ENCODE measurements around the gene AK8.

Gene AK8, protein sequence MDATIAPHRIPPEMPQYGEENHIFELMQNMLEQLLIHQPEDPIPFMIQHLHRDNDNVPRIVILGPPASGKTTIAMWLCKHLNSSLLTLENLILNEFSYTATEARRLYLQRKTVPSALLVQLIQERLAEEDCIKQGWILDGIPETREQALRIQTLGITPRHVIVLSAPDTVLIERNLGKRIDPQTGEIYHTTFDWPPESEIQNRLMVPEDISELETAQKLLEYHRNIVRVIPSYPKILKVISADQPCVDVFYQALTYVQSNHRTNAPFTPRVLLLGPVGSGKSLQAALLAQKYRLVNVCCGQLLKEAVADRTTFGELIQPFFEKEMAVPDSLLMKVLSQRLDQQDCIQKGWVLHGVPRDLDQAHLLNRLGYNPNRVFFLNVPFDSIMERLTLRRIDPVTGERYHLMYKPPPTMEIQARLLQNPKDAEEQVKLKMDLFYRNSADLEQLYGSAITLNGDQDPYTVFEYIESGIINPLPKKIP

DNA sequence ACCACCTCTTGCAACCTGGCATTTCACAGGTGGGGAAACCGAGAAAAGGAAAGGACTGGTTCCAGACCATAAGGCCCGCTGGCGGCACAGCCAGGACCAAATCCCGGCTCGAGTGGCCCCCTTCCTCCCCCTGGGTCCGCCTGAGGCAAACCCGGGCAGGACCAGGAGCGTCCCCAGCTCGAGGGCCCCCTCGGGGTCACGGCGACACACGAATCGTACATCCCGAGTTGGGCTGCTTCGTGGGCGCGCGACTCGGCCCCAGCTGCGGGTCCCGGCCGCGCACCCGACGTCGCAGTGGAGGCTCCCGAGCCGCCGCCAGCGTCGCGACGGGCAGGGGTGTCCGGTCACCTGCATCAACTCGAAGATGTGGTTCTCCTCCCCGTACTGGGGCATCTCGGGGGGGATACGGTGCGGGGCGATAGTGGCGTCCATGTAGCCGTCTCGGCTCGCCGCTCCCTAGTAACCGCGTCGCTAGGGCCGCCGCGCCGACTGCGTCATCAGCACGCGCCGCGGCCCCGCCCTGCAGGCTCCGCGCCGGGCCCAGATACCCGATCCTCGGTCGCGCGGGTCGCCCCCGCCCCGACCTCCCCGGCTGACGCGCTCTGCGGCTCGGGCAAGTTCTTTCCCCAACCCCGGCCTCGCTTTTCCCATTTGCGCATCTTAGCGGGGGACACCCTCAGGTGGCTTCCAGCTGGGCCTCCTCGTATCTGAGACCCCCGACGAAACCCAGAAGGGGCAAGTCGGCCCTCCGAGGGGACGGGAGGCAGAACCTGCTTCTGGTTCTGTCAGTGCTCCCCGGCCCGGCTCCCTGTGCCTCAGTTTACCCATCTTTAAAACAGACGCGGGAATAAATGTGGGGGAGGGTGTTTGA lies at the start of gene AK8:
AK8 (minus strand) TSS at position 461 of the 871 bp plus-strand sequence; CDS start at position 432, 29 bp downstream.
- DNase-seq = no peak

DNA sequence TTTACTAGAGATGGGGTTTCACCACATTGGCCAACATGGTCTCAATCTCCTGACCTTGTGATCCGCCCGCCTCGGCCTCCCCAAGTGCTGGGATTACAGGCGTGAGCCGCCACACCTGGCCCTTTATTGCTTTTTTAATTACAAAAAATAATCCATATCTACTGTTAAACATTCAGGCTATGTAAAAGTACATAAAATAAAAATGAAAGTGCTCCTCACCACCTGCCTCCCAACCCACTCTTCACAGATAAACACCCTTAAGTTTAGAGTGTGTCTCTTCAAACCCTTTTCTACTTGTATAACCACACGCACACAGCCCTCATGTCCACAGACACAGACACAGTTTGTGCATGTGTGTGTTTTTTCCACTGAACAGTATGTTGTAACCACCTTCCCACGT lies 49.6 kb upstream of the AK8 start:
- DNase-seq = no peak

DNA sequence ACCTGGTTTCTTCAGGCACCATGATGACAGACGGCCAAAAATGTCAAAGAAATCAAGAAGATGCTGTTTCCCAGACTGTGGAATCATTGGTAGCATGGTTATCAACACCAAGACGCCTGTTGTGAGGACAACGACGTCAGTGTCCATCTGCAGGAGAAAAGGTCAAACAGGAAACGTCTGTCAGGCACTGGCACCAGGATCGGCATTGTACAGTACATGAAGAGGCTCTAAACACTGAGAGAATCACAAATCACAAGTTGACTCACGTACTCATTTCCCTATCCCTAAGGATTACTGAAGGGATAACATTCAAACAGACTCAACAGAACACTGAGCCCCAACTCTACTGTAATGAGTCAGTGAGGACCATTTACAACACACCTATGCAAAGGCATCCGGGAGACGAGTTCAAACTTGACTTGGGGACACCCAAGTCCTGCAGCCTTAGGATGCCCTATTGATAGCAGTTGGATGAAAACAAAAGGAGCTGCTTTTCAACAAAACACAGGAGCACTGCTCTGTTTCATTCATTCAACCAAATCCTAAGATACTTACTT lies 45.3 kb upstream of the AK8 start:
- DNase-seq = no peak

DNA sequence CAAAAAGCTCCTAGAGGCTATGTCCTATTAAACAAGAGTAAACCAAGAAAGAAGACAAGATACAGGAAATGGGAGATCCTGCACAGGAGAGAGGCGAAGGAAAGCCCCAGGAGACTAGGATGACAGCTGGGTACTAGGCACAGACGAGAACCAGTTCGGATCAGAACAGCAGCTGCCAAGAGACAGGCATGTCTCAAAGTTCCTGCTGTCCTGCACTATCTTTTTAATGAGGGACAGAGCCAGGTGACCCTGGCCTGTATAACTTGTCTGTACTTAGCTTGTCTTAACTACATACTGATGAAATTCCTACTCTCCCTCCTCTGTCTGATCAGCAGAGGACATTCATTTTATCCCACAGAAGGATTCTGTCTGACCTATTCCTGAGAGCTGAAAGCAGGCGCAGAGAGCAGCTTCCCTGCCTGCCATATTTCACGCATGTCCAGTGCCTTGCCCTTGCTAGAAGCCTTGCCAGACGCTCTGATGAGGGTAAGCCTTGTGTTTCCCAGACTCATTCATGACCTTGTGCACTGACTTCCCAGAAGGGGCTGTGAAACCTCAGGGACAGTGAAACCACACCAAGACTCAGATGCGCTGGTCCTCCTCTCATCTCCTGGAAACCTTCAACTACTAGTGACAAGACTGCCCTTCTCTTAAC lies 41.7 kb upstream of the AK8 start:
- no peak for DNase-seq

DNA sequence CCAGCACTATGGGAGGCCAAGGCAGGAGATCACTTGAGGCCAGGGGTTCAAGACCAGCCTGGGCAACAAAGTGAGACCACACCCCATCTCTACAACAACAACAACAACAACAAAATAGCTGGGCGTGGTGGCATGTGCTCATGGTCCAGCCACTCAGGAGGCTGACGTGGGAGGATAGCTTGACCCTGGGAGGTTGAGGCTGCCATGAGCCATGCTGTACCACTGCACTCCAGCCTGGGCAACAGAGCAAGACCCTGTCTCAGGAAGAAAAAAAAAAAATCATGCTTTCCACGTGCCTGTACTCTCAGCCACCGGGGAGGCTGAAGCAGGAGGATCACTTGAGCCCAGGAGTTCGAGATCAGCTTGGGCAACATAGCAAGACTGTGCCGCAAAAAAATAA lies 36.8 kb upstream of the AK8 start:
- DNase-seq = no peak

DNA sequence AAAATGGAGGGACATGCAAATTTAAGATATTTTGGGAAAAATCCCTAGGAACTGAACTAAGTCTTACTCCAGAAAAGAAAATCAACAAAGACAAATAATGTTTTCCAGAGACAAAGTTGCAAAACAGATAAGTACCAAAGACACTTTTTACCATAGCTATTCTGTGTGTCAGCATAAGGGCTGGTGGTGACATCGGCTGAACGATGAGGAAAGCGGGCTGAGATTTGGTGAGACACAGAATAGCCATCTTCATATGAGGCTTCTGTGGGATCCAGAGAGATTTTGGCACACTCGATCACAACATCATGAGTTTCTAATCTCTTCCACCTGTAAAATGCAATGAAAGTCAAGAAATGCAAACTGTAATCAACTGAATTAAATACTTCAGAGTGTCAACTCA lies 34.0 kb upstream of the AK8 start:
- DNase-seq = no peak

DNA sequence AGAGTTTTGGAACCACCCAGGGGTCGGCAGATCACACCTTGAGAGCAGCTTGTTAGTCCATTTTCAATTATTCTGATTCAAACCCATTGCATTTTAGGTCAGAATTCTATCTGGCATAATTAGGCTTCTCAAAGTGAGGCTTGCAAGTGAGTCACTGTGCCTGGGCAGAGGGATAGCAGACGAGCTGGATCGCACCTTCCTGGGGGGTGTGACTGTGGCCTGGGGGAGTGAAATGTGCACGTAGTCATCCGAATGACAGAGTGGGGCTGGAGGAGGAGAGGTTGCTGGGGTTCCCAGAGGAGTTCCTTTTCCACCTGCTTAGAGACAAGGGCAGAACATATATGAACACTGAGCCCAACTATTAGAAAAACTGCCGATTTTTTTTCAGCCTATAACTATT lies 32.3 kb upstream of the AK8 start:
- DNase-seq = no peak

DNA sequence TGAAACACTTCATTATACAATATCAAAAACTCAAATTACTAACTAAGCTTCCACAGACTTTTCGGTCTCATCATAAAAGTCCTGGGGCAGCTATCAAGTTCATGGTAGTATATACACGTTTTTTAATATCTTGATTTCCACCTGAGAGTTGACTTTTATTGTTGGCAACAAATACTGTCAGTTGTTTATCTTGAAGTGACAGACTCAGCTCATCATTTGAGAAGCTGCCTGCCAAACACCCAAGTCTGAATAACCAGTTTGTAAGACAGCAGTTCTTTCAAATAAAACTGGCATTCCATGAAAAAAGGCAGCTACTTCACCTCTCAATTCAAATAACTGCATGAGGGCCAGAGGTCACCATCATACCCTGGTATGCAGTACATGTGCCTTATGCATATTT lies 31.2 kb upstream of the AK8 start:
- DNase-seq = no peak

DNA sequence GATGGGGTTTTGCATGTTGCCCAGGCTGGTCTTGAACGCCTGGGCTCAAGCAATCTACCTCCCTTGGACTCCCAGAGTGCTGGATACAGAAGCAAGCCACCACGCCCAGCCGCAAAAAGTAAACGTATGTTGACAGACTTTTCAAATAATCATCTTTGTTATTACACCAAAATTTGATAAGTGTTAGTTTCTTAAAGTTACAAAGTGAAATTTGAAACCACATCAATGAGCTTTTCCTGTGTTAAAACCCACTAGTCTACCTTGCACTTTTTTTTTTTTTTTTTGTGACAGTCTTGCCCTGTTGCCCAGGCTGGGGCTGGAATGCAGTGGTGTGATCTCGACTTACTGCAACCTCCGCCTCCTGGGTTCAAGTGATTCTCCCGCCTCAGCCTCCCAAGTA lies 30.6 kb upstream of the AK8 start:
- no peak for DNase-seq

DNA sequence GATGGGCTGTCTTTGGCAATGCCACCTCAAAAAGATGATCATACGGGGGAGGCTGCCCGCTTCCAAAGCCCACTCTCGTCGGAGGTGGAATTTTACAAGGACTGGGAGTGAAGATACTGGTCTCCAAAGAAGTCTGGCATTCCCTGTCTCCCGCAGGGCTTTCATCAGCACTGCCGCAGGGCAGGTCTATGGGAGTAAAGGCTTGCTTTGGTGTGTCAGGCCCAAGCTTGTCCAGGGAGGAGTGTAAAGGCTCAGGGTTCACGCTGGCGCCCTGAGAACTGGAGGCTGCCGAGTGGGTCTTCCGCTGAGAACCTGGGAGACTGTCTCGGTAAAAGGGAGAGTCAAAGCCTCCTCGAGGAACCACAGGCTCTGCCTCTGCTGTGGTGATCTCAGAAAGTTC lies 27.6 kb upstream of the AK8 start:
- DNase-seq = no peak

DNA sequence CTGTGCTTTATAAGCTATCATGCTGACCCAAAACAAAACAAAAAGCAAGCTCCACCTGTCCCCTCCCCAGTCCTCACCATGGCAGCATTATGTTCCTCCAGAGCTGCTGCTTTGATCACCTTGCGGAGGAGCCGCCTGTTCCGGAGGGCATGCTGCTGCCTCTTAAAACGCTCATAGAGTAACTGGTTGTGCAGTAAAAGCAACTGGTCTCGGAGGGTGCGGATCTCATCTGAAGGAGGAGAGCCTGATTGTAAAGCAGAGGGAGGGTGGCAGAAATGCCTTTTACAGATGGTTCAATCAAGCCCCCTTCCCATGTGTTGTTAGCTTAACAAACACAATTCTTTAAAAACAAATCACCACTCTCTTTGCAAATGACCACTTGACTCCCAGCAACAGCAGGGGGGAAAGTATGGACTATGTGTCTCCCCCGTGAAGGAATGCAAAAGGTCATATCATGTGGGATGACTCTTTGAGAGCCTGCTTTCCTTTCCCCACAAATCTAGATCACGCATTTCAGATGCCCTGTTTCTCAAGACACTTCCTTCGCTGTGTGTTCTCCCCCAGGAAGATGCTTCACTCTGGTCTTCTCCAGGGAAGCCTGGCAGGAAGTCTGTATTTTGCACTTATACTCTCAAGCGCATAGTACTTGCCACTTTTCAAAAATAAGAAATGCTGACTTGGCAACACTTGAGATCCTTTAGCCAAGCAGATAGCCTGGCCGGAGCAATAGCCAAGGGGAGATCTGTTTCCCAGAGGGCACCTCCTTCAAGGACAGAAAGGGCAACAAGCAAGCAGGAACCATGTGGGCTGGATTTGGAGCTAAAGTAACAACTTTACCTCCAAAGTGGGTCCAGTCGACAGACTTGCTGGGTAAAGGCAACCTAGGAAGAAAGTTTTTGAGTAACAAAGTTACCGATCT lies 25.7 kb upstream of the AK8 start:
- DNase-seq = no peak

DNA sequence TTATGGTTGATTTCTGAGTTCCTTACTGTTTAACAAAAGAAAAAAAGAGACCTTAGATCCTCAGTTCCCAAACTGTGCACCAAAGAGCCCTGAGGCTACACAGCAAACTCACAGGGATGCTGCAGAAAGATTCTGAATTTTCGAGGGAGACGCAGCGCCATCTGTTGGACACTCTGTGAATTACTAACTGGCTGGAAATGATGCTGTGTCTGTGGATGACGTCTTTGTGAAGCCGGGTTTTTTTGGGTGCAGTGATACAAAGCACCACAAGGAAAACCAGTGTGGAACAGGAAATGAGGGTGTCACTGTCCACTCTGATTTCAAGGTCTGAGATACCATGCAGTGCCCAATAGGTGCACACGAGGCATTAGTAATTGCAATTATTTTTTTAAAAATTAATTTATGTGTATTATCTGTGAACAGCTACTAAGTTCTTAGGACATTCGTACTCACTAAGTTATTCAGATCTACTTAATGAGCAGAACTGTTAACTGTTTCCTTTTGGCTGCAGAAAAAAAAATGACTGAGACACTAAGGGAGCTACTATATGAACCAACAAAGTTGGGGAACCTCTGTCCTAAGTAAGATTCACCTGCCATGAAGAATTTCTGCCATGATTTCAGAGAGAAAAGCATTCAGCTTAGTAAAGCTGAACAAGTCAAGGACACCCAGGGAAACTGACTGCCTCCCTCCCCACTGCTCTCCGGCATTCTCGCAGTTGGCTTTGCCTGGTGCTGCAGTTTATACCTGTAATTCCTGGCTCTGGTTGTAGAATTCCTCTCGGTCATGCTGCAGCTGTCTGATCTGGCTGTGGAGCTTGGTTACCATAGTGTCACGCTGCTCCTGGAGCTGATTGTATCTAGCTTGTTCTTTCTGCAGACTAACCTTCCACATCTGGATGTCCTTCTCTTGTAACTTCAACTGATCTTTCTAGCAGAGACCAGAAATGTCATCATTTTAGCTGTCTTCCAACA lies 24.1 kb upstream of the AK8 start:
- no peak for DNase-seq

DNA sequence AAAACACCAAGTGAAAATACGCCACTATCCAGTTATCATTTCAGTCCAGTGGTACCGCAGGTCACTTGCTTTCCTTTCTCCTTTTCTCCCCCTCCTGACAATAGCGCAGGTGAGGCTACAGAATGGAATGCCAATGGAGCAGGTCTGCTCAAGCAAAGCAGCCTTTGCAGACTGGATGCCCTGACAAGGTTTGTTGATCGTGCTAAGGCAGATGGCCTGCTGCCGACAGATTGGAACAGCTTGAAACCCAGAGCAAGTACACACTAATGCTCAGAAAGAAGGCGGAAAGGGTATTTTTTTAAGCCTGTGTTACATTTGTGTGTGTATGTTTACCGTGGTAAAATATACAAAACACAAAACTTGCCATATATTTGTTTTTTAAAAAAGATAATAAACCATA lies 20.0 kb upstream of the AK8 start:
- DNase-seq = no peak

DNA sequence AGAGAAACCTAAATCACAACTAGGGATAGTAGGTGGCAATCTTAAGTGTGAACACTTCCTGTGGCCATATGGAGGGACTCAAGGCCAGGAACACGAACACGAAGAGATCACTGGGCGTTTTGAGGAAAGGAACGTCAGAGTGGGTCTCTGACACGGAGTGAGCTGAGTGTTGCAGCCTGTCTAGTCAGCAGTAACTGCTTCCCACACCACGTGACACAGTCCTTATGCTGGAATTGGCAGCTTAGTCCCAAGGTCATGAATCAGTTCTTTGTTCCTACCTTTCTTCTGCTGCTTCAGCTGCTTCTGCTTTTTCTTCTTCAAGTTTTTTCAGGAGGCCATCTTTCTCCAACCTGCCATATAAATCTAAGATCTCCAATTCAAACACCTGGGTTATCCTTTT lies 18.8 kb upstream of the AK8 start:
- DNase-seq = no peak

DNA sequence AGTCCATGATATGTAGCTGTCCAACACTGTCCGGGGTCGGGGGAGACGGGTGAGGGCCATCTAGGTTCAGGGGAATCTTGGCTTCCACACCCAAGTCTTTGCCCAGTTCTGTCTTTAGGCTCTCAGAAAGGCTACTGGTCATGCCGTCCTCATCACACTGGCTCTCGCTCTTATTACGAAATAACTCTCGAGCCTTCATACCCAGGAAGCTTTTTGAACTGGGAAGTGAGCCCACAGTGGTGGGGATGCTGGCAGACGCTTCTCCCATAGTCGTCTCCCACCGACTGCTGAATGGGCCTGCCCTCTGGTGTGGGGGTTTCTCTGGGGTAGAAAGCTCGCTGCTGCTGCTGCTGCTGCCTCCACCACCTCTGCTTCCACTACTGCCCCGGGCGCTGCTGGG lies 18.2 kb upstream of the AK8 start:
- DNase-seq = no peak

DNA sequence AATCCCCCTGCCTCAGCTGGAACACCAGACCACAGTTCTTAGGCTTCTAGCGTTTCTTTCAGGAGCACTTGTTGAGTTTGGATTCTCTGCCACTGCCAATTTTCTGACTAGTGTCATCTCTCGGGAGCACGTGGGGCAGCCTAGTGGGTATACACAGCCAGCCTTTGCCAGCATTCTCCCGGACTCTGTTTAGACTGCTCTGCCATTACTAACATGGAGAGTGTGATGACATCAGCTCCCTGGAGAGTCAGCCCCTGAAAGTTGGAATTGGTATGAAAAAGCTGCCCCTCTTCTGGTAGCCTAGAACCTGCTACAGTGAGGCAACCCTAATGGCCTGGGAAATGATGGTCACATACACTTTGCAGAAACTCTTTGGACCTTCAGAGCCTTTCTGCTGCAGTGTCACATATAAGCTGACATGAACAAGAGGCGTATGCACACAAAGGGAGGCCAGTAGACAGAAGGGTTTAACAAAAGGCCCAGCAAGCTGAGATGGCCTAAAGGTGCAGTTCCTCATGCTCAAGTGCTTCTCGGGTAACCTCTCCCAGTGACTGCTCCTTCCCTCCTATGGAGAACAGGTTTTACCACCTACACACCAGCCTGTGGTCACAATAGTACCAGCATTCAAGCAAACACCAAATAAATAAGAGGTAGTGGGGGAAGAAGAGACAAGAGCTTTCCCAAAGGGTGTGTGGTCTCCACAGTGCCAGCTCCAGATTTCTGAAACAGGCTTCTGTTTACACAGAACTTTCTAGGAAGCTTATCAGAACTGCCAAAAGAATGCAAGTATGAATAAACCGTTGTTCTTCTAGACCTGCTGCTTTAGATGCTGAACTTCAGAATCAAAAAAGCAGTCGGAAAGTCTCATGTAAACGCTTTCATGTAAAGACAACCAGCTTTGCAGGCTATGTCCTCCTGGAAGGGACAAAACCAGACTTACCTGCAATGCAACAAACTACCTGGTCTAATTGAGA lies 17.1 kb upstream of the AK8 start:
- no peak for DNase-seq

DNA sequence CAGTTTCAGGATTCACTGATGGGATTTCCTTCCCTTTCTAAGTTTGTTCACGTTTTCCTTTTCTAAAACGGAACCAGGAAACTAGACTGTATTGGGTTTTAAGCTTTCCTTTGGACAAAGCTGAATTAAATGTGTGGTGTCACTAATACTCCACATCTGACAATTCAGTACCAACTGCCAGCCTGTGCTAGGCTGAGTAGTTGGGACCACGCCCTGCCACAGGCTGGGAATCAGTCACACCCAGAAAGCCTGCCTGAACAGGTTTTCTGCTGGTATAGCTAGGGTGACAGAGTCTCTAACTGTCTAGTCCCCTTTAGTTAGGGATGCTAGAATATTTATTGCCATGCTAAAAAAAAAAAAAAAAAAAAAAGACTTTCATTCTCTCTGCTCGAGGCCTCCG lies 16.3 kb upstream of the AK8 start:
- no peak for DNase-seq

DNA sequence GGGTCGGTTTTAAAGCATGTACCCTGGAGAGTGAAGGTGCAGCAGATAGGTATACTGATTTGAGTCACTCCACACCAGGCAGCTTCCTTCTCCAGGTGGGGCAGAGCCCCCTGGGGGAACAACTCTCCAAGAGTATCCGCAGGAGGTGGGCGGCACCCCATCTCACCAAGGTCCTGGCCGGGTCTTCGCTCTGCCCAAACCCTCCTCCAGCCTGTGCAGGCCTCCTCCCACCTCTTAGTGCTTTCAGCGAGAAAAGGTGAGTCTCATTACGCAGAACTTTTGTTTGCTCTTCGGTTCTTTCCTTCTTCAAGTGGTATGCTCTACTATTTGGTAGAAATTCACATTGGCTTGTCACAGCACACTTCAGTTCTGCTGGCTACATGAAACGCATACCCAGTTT lies 14.3 kb upstream of the AK8 start:
- no peak for DNase-seq

DNA sequence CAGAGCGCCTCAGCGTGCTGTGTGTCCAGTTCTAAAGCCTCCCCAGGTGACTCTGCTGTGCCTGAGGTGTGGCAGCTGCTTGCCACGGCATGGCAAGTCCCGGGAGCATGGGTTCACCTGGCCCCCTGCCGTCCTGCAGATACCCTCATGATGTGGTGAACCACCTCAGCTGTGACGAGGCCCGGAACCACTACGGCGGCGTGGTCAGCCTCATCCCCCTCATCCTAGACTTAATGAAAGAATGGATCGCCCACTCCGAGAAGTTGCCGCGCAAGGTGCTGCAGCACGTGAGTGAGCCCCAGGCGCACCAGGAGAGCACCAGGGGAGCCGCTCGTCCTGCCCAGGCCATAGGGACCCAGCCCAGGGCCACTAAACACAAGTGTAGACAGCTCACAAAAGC lies 10.1 kb upstream of the AK8 start:
- no peak for DNase-seq

Data from cortex of kidney (tissue), 1 donor.